ENCODE results near the gene KLF1. TPM values are rescaled to one million over a fixed set of nuclear protein-coding genes. Genes with fewer than 3 reads are reported as not detected.
A peak's percentile ranks its signal among the peaks of the same experiment; 100 is the strongest.

KLF1 gene
- total RNA-seq, 2 experiments from 2014 or later: 0.16 TPM; not detected in 1

DNA sequence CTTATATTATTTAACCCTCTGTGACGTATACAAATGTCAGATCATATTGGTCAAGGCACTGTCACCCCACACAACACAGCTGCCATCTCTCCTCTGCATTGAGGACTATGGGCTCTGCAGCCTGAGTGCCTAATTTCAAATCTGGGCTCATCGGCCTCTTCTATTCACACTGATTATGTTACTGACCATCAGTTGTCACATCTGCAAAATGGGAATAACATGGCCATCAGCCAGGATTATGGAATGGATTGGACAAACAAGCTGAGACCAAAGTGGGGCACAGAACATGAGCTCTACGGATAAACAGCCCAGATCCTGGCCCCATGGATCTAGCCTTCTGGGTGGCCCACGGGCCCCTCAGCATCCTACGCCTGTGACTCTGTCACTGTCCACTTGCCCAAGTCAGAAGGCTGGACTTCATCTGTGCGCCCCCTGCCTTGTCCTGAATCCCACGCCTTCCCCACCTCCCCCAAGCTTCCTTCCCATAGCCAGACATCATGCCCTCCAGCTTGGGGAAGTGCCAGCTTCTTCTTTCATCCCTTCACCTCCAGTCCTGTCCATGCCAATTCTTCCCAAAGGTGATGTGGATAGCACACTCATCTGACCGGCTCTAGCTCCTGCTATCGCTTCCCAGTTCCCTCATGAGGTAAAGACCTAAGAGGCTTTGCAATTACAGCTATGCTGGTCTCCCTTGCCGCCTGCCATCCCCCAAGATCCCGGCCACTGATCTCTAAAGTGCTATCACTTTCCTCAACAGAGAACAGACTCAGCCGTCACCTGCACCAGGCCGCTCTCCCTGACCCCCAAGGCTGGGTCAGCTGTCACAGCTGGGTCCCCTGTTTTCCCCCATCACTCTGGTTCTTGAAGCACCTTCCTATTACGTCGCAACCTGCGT lies 45.6 kb upstream of the KLF1 start:
- H3K79me2 ChIP-seq (ENCODE audit: insufficient read depth, low read depth, low read length): peaks cover 26% of the 10 kb centered on the region
- H4K20me1 ChIP-seq (ENCODE audit: insufficient read depth, low read length): peaks cover 8% of the 10 kb centered on the region; the same call in 1 of the 2 replicates
- peak overlapping the region; percentile 42 for H3K27ac ChIP-seq (ENCODE audit: low read depth, low read length, poor library complexity, severe bottlenecking)
- no peaks in the 10 kb centered on the region for H3K9me2 ChIP-seq (ENCODE audit: insufficient read depth, low read length)
- ChIA-PET CTCF (ENCODE audit: unreplicated experiment) (interaction anchor here (0.6 to 1.7 kb wide), 2 partner anchors 33 to 330 kb away, joined by 7 to 15 read pairs; no protein-coding TSS in a partner anchor), POLR2A (interaction anchor here (0.7 to 1.2 kb wide), 4 partner anchors 34 to 220 kb away, joined by 3 to 4 read pairs (median 4); partner anchors contain the start of gene GCDH)
- DNase-seq (ENCODE audit: low spot score): no peak
- H3K4me2 ChIP-seq (ENCODE audit: low read length): peak overlapping the region; percentile 89
- H3K4me1 ChIP-seq (ENCODE audit: insufficient read depth, low read length, poor library complexity, severe bottlenecking): peaks cover 41% of the 10 kb centered on the region
- TF ChIP-seq, protein P1, sequence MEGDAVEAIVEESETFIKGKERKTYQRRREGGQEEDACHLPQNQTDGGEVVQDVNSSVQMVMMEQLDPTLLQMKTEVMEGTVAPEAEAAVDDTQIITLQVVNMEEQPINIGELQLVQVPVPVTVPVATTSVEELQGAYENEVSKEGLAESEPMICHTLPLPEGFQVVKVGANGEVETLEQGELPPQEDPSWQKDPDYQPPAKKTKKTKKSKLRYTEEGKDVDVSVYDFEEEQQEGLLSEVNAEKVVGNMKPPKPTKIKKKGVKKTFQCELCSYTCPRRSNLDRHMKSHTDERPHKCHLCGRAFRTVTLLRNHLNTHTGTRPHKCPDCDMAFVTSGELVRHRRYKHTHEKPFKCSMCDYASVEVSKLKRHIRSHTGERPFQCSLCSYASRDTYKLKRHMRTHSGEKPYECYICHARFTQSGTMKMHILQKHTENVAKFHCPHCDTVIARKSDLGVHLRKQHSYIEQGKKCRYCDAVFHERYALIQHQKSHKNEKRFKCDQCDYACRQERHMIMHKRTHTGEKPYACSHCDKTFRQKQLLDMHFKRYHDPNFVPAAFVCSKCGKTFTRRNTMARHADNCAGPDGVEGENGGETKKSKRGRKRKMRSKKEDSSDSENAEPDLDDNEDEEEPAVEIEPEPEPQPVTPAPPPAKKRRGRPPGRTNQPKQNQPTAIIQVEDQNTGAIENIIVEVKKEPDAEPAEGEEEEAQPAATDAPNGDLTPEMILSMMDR (conservative IDR thresholded peaks at IDR 0.05; ENCODE audit: low read length): no peak
- TF ChIP-seq EZH2phosphoT487 (IDR thresholded peaks at IDR 0.05; ENCODE audit: borderline replicate concordance, low read depth, low read length): no peak
- intact Hi-C loops (cut with micrococcal nuclease; ENCODE audit: unreplicated experiment): loop anchor here (2.0 kb wide), 1 partner anchor 42 kb away; the partner anchor contains the start of gene GCDH
- H3K36me3 ChIP-seq (ENCODE audit: insufficient read depth, low read length): peaks cover 39% of the 10 kb centered on the region
- H3K9me3 ChIP-seq (ENCODE audit: low read length): no peaks in the 10 kb centered on the region
- H2AFZ ChIP-seq (ENCODE audit: low read length): no peak overlapping the region; the same call in 1 of the 2 replicates
- no TSS peak for BruUV-seq (replicated peaks)
- H3K4me3 ChIP-seq (ENCODE audit: low read depth, low read length, poor library complexity, severe bottlenecking): peak overlapping the region; percentile 91

DNA sequence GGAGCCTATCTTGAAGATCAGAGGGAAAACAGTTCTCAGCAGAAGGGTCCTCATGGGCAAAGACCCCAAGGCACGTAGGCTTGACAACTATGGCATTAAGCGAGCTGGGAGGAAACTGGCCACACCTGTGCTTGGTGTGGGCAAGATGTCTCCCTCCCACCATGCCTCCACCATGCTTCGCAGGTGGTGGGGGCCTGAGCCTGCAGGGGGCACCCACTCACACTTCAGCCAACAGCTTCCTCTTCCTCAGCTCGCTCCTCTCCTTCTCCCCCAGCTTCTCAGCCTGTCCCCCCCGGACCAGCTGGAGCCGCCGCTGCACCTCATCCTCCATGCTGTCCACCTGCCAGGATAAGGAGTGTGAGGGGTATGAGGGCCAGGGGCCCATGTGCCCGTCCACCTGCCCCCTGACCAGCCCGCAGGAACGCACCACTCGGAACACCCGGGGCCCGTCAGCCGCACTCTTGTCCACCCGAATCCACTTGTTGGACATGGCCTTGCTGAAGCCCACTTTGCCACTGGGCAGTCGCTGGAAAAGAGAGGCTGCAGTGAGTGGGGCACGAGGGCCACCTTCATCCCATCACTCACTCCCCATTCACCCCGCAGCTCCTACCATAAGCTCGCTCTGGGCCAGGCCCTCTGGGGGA lies 43.1 kb upstream of the KLF1 start:
- ChIA-PET CTCF (ENCODE audit: unreplicated experiment) (interaction anchor here (0.6 kb wide), 1 partner anchor 49 kb away, joined by 5 read pairs; the partner anchor contains the start of gene DNASE2), POLR2A (interaction anchor here (1.0 kb wide), 1 partner anchor 36 kb away, joined by 4 read pairs; no protein-coding TSS in a partner anchor)
- no peak overlapping the region for H3K4me2 ChIP-seq (ENCODE audit: low read length)
- no TSS peak for BruUV-seq (replicated peaks)
- H3K27ac ChIP-seq (ENCODE audit: low read depth, low read length, poor library complexity, severe bottlenecking): no peak overlapping the region
- H3K4me1 ChIP-seq (ENCODE audit: insufficient read depth, low read length, poor library complexity, severe bottlenecking): peaks cover 18% of the 10 kb centered on the region
- TF ChIP-seq, protein P1 (conservative IDR thresholded peaks at IDR 0.05; ENCODE audit: low read length): peak; percentile 44; the same call in 1 of the 2 replicates
- TF ChIP-seq EZH2phosphoT487 (IDR thresholded peaks at IDR 0.05; ENCODE audit: borderline replicate concordance, low read depth, low read length): no peak
- no peak for DNase-seq (ENCODE audit: low spot score)
- intact Hi-C loops (cut with micrococcal nuclease; ENCODE audit: unreplicated experiment): no loop called here
- H3K4me3 ChIP-seq (ENCODE audit: low read depth, low read length, poor library complexity, severe bottlenecking): no peak overlapping the region
- H3K79me2 ChIP-seq (ENCODE audit: insufficient read depth, low read depth, low read length): peaks cover 26% of the 10 kb centered on the region
- H4K20me1 ChIP-seq (ENCODE audit: insufficient read depth, low read length): peaks cover 8% of the 10 kb centered on the region; the same call in 1 of the 2 replicates
- H3K9me3 ChIP-seq (ENCODE audit: low read length): no peaks in the 10 kb centered on the region
- peaks cover 61% of the 10 kb centered on the region for H3K36me3 ChIP-seq (ENCODE audit: insufficient read depth, low read length)
- no peaks in the 10 kb centered on the region for H3K9me2 ChIP-seq (ENCODE audit: insufficient read depth, low read length)
- H2AFZ ChIP-seq (ENCODE audit: low read length): no peak overlapping the region

Data from OCI-LY7 (cell line).